Muscle of back (tissue), 11 donors: ENCODE measurements around the gene PSMC4. TPM values are rescaled to one million over a fixed set of nuclear protein-coding genes. Genes with fewer than 3 reads are reported as not detected.

Experiments used
- DNase-seq, 3 donors: peaks; one replicate each; pipeline versions ENCODE4 v3.0.0 to v3.0.0-alpha.2; 2013
- polyA plus RNA-seq, 10 donors: library from polyadenylated mRNA; unstranded; fragments of 120-200 nt; gene quantifications; one replicate each; pipeline ENCODE4 v1.2.1, GENCODE V29; 2013; ENCODE audit not compliant: insufficient read length in 10 of 10

The PSMC4 gene
- polyA plus RNA-seq, 10 donors: 46.0 to 62.9 (median 54.0) TPM

GRCh38 chr19:39983695-39984300 is 12.8 kb downstream of the PSMC4 start:
- DNase-seq: no peak

GRCh38 chr19:39986643-39987042 is 15.7 kb downstream of the PSMC4 start:
- no peak for DNase-seq

GRCh38 chr19:39987167-39987566 is 16.2 kb downstream of the PSMC4 start:
- no peak for DNase-seq

- no peak for DNase-seq
These were observed 16.6 kb downstream of the PSMC4 start for GRCh38 chr19:39987596-39987995.

- no peak for DNase-seq
These were observed 22.6 kb downstream of the PSMC4 start for GRCh38 chr19:39993605-39994004.

- no peak for DNase-seq
These were observed 23.4 kb downstream of the PSMC4 start for GRCh38 chr19:39994361-39994760.

GRCh38 chr19:39995794-39996193 is 24.8 kb downstream of the PSMC4 start:
- DNase-seq: peak in 1 of 3 donors; percentile 16

DNA sequence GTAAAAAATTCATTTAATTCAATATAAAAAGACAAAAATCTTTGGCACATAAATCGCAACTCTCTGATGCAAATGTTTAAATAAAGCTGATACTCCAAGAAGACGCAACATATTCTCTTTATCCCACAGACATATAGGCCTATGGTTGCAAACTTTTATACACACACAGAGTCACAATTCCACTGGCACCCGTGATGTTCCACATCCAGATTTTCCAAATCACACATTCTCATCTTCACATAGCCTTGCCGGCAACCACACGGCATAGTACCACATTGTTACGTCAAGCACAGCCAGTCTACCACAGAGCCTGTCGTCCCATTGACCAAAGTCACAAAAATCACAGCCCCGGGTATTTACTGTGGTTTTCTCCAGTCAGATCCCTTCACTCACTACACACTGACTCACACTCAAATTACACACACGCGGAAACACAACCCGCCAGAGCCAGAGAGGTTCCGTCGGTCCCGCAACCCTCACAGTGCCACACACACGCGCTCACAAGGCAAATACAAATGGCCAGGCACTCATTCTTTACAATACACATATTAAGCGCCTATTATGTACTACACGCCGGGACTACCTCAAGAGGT is 25.3 kb downstream of the PSMC4 start:
- peak in 2 of 3 donors; percentile 25 to 36 for DNase-seq

- DNase-seq: peak; percentile 89 to 97 (median 94)
These were observed 26.1 kb downstream of the PSMC4 start, which contains the start of gene ZNF546 for GRCh38 chr19:39996811-39997637. TSS of gene ZNF546 (plus strand) at chr19:39997060. CDS start at chr19:39998327, 1,267 bp downstream.

DNA sequence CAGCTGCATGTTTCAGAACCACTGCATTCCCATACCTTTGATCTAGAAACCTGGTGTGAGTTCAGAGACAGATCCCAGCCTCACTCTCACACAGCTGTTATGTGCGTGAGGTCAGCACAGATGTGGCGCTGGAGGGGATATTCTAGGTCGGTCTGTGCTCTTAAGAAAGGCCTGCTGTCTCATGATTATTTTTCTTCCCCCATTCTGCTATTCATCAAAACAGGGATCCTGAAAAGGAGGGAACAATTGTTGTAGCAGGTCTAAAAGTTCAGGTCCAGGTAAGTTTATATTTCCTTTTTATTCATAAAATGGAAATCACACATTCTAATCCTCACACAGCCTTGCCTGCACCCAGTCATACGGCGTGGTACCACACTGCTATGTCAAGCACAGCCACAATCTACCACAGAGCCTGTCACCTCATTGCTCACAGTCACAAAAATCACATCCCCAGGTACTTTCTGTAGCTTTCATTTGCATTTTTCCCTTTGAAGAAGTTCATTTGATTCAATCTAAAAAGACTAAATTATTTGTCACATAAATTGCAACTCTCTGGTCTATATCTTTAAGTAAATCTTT is 26.8 kb downstream of the PSMC4 start:
- DNase-seq: no peak

- no peak for DNase-seq
These were observed 27.5 kb downstream of the PSMC4 start for GRCh38 chr19:39998501-39998900.

GRCh38 chr19:40005691-40006272 is 34.8 kb downstream of the PSMC4 start:
- no peak for DNase-seq

DNA sequence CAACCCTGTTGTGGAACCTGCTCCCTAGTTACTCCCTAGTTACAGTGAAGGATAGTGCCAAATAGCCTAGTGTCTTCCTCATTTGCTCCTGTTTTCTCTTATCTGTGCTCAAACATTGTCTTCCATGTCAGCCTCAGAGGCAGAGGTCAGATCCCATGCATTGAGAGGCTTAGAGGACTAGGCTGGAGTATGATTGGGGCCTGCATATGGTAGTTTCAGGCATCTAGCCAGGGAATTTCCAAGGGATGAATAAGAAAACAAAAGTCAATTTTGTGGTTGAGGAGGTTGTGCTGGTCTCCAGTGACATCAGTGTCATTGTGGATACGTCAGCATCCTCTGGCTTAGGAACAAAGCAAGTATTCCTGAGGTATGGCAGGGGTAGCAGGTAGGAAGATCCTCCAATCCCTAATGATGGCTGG is 35.3 kb downstream of the PSMC4 start:
- DNase-seq: peak in 1 of 3 donors; percentile 44

DNA sequence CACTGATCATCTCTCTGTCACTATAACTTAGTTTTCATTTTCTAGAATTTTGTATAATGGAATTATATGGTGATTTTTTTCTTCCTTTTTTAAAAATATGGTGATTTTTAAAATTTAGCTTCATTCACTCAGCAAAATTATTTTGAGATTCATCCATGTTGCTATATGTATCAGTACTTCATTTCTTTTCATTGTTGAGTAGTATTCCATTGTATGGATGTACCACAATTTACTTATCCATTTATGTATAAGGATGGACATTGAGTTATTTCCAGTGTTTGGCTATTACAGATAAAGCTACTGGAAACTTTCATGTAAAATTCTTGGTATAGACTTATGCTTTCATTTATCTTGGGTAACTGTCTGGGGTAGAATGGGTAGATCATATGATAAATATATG is 38.7 kb downstream of the PSMC4 start:
- DNase-seq: no peak

GRCh38 chr19:40013991-40014390 is 43.0 kb downstream of the PSMC4 start:
- no peak for DNase-seq

DNA sequence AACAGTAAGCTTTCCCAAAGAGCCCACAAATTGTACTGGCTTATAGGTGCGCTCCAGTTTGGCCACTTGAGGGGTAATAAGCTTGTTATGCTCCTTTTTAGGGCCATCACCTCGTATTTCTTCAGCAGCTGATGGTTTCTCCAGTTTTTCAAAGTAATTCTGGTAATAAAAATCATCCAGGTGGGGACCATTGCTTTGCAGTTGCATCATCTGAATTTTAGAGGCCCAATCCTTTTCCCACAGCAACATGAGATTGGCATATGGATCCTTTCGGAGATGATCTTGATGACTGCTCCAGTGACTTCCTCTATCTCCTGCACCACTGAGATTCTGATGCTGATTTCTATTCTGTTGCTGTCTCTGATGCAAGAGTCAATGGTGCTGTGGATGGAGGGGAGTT is 53.0 kb downstream of the PSMC4 start:
- DNase-seq: no peak

- no peak for DNase-seq
These were observed 55.1 kb downstream of the PSMC4 start for GRCh38 chr19:40025938-40026596.

DNA sequence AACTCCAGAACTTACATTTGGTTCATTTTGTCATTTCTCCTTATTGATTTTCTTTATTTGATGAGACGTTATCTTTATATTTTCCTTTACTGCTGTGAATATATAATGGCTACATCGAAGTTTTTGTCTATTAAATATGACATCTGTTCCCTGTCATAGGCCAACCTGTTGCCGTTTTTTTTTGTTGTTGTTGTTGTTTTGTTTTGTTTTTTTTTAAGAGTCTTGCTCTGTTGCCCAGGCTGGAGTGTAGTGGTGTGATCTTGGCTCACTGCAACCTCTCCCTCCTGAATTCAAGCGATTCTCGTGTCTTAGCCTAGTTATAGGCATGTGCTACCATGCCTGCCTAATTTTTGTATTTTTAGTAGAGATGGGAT is 55.6 kb downstream of the PSMC4 start:
- no peak for DNase-seq
